Measurements from ENCODE around the gene HOXC13. TPM values are rescaled to one million over a fixed set of nuclear protein-coding genes. Genes with fewer than 3 reads are reported as not detected.

HOXC13 gene
- total RNA-seq, 2 donors from 2014 or later: not detected

- H3K36me3 Mint-ChIP-seq (ENCODE audit: low read depth): no peaks in the 10 kb centered on the region
- no peak within 1 kb of the TSS for H3K27ac Mint-ChIP-seq
- no peak for TF ChIP-seq CTCF (conservative IDR thresholded peaks at IDR 0.05)
- Histone ChIP-seq H3K27me3 (ENCODE audit: control insufficient read depth, insufficient read depth, low read length, poor library complexity, severe bottlenecking) (peaks cover 100% of the 10 kb centered on the region), H3K9me3 (ENCODE audit: control insufficient read depth, low read length) (peaks cover 7% of the 10 kb centered on the region), H3K36me3 (ENCODE audit: control insufficient read depth, insufficient read depth, low read length) (no peaks in the 10 kb centered on the region), H3K27ac (ENCODE audit: low read depth, low read length) (no peak within 1 kb of the TSS), H3K4me3 (ENCODE audit: low read length) (no peak within 1 kb of the TSS), H3K4me1 (ENCODE audit: control insufficient read depth, insufficient read depth, low read length) (no peaks in the 10 kb centered on the region), H3K9ac (ENCODE audit: extremely low read depth, low read length, poor library complexity, severe bottlenecking) (no peak within 1 kb of the TSS)
- DNase-seq: no peak
- peak within 1 kb of the TSS; percentile 34 for H3K4me3 Mint-ChIP-seq
- H3K27me3 Mint-ChIP-seq (ENCODE audit: insufficient read depth): peaks cover 100% of the 10 kb centered on the region
- H3K9me3 Mint-ChIP-seq: peaks cover 17% of the 10 kb centered on the region
- H3K4me1 Mint-ChIP-seq: peaks cover 15% of the 10 kb centered on the region
- WGBS, 2 experiments (ENCODE audit: insufficient coverage in 1 of 2, insufficient read length in 1 of 2): 9 to 11% methylated on average over 12 to 17 of the region's 21 CpGs
Measured at GRCh38 chr12:53972722-53973235, 34.1 kb downstream of the HOXC13 start, which contains the start of gene HOXC11. Gene HOXC11 (plus strand): TSS chr12:53973126. CDS start chr12:53973242, 116 bp downstream.

- peaks cover 15% of the 10 kb centered on the region for H3K4me1 Mint-ChIP-seq
- Histone ChIP-seq H3K4me3 (ENCODE audit: low read length) (no peak overlapping the region), H3K27ac (ENCODE audit: low read depth, low read length) (no peak overlapping the region), H3K9me3 (ENCODE audit: control insufficient read depth, low read length) (peaks cover 7% of the 10 kb centered on the region), H3K4me1 (ENCODE audit: control insufficient read depth, insufficient read depth, low read length) (no peaks in the 10 kb centered on the region), H3K36me3 (ENCODE audit: control insufficient read depth, insufficient read depth, low read length) (no peaks in the 10 kb centered on the region), H3K27me3 (ENCODE audit: control insufficient read depth, insufficient read depth, low read length, poor library complexity, severe bottlenecking) (peaks cover 100% of the 10 kb centered on the region), H3K9ac (ENCODE audit: extremely low read depth, low read length, poor library complexity, severe bottlenecking) (no peak overlapping the region)
- H3K9me3 Mint-ChIP-seq: peaks cover 17% of the 10 kb centered on the region
- no peak for TF ChIP-seq CTCF (conservative IDR thresholded peaks at IDR 0.05)
- WGBS, 2 experiments (ENCODE audit: insufficient coverage in 1 of 2, insufficient read length in 1 of 2): 4 to 10% methylated on average over 22 to 68 of the region's 71 CpGs
- H3K4me3 Mint-ChIP-seq: peak overlapping the region; percentile 34
- DNase-seq: peak; percentile 84
- H3K27me3 Mint-ChIP-seq (ENCODE audit: insufficient read depth): peaks cover 100% of the 10 kb centered on the region
- H3K36me3 Mint-ChIP-seq (ENCODE audit: low read depth): no peaks in the 10 kb centered on the region
- H3K27ac Mint-ChIP-seq: no peak overlapping the region
Measured at GRCh38 chr12:53973236-53974042, 34.8 kb downstream of the HOXC13 start.

GRCh38 chr12:53974084-53975063 lies 35.7 kb downstream of the HOXC13 start, which contains the start of gene HOTAIR:
Gene HOTAIR (minus strand): TSS chr12:53974954.
- Mint-ChIP-seq H3K36me3 (ENCODE audit: low read depth) (no peaks in the 10 kb centered on the region), H3K4me1 (peaks cover 15% of the 10 kb centered on the region), H3K27me3 (ENCODE audit: insufficient read depth) (peaks cover 100% of the 10 kb centered on the region), H3K4me3 (peak within 1 kb of the TSS; percentile 33), H3K9me3 (peaks cover 17% of the 10 kb centered on the region), H3K27ac (no peak within 1 kb of the TSS)
- 5 to 7% methylated on average over 20 to 60 of the region's 63 CpGs for WGBS, 2 experiments (ENCODE audit: insufficient coverage in 1 of 2, insufficient read length in 1 of 2)
- Histone ChIP-seq H3K4me1 (ENCODE audit: control insufficient read depth, insufficient read depth, low read length) (no peaks in the 10 kb centered on the region), H3K27ac (ENCODE audit: low read depth, low read length) (no peak within 1 kb of the TSS), H3K9ac (ENCODE audit: extremely low read depth, low read length, poor library complexity, severe bottlenecking) (no peak within 1 kb of the TSS), H3K27me3 (ENCODE audit: control insufficient read depth, insufficient read depth, low read length, poor library complexity, severe bottlenecking) (peaks cover 100% of the 10 kb centered on the region), H3K36me3 (ENCODE audit: control insufficient read depth, insufficient read depth, low read length) (no peaks in the 10 kb centered on the region), H3K9me3 (ENCODE audit: control insufficient read depth, low read length) (peaks cover 7% of the 10 kb centered on the region), H3K4me3 (ENCODE audit: low read length) (no peak within 1 kb of the TSS)
- no peak for TF ChIP-seq CTCF (conservative IDR thresholded peaks at IDR 0.05)
- DNase-seq: peak; percentile 70

Measured in endodermal cell (in vitro differentiated cells).